Ishikawa (cell line): Measurements from ENCODE around the gene ZRANB1.

Experiments used
- EP300 ChIP-seq: IDR thresholded peaks from 2 replicates; pipeline ENCODE4 v1.6.1; 2012; ENCODE audit warnings: borderline replicate concordance
- FOXM1 ChIP-seq: IDR thresholded peaks from 2 replicates; pipeline ENCODE4 v1.6.1; 2012; ENCODE audit warnings: low read depth, borderline replicate concordance
- MAX ChIP-seq: IDR thresholded peaks from 2 replicates; pipeline ENCODE4 v1.6.1; 2012
- RAD21 ChIP-seq: IDR thresholded peaks from 2 replicates; pipeline ENCODE4 v1.6.1; 2012; ENCODE audit warnings: low read depth
- TCF12 ChIP-seq: IDR thresholded peaks from 2 replicates; pipeline ENCODE4 v1.6.1; 2012; ENCODE audit warnings: low read depth

- TF ChIP-seq TCF12 = no peak
- TF ChIP-seq EP300 = no peak
- no peak for TF ChIP-seq FOXM1
- TF ChIP-seq RAD21 = no peak
- TF ChIP-seq MAX = no peak
Observed at GRCh38 chr10:124959564-124959963, 17.6 kb downstream of the ZRANB1 start.
